IMR-90 (cell line): ENCODE data around the gene FHL2. TPM values are rescaled to one million over a fixed set of nuclear protein-coding genes. Genes with fewer than 3 reads are reported as not detected.
A peak's percentile ranks its signal among the peaks of the same experiment; 100 is the strongest.

Experiments used
- ATAC-seq: fragments of 200-7000 bp; cut with Tn5 transposase; 2 replicates; pipeline ENCODE4 v1.9.1; 2020; ENCODE audit warnings: low read depth, mild to moderate bottlenecking, moderate library complexity
- BruUV-seq: library from RNA; stranded (reverse); fragments of 400-500 nt; replicated peaks from 2 replicates; lab custom pipeline; 2021; lab: Mats Ljungman, UMichigan
- CTCF ChIA-PET: fragments of 300-600 bp; formaldehyde crosslinking; extraction: SDS; loops from one replicate; lab custom pipeline; 2021; ENCODE audit warnings: antibody characterized with exemption; lab: Yijun Ruan, JAX
- POLR2A ChIA-PET: fragments of 300-600 bp; sonication (Branson Sonifier 250); formaldehyde crosslinking; loops from one replicate; lab custom pipeline; 2022; ENCODE audit warnings: antibody characterized with exemption; ENCODE audit not compliant: unreplicated experiment; lab: Charles Lee
- DNase-seq: peaks from one replicate; pipeline ENCODE4 v3.0.0; 2013
- H2AFZ ChIP-seq: replicated peaks from 2 replicates; pipeline ENCODE3; 2013; ENCODE audit warnings: low read length, mild to moderate bottlenecking; ENCODE audit not compliant: poor library complexity
- H2AK5ac ChIP-seq: 2 replicates; pipeline ENCODE4 v1.6.1; 2013; ENCODE audit warnings: low read depth, low read length, inconsistent platforms
- H2AK9ac ChIP-seq: replicated peaks from 2 replicates; pipeline ENCODE3; 2013; ENCODE audit warnings: mild to moderate bottlenecking, low read depth, low read length, moderate library complexity; ENCODE audit not compliant: poor library complexity
- H2BK120ac ChIP-seq: 2 replicates; pipeline ENCODE4 v1.6.1; 2013; ENCODE audit warnings: low read depth, low read length, inconsistent platforms
- H2BK15ac ChIP-seq: 3 replicates; pipeline ENCODE4 v1.6.1; 2013; ENCODE audit warnings: low read depth, low read length, inconsistent platforms
- H2BK20ac ChIP-seq: 2 replicates; pipeline ENCODE4 v1.6.1; 2013; ENCODE audit warnings: low read depth, mild to moderate bottlenecking, inconsistent platforms, low read length, moderate library complexity
- H2BK5ac ChIP-seq: 2 replicates; pipeline ENCODE4 v1.6.1; 2013; ENCODE audit warnings: mild to moderate bottlenecking, low read depth, low read length, inconsistent platforms; ENCODE audit not compliant: poor library complexity, severe bottlenecking
- H3K14ac ChIP-seq: replicated peaks from 2 replicates; pipeline ENCODE4 v1.6.1; 2013; ENCODE audit warnings: low read depth, low read length, inconsistent platforms
- H3K18ac ChIP-seq: 2 replicates; pipeline ENCODE4 v1.6.1; 2013; ENCODE audit warnings: low read depth, low read length, control low read depth
- H3K23ac ChIP-seq: 2 replicates; pipeline ENCODE4 v1.6.1; 2013; ENCODE audit warnings: low read depth, low read length, inconsistent platforms
- H3K27ac ChIP-seq: 2 replicates; pipeline ENCODE4 v1.5.1; 2013; ENCODE audit warnings: mild to moderate bottlenecking, control low read depth, low read length; ENCODE audit not compliant: insufficient read depth
- H3K27me3 ChIP-seq: 2 replicates; pipeline ENCODE4 v1.6.1; 2013; ENCODE audit warnings: low read length; ENCODE audit not compliant: control insufficient read depth, insufficient read depth
- H3K36me3 ChIP-seq: 2 replicates; pipeline ENCODE4 v1.6.1; 2013; ENCODE audit warnings: low read length, mixed read lengths; ENCODE audit not compliant: control insufficient read depth, insufficient read depth
- H3K4ac ChIP-seq: 2 replicates; pipeline ENCODE4 v1.6.1; 2013; ENCODE audit warnings: low read depth, low read length, inconsistent platforms
- H3K4me1 ChIP-seq: 2 replicates; pipeline ENCODE4 v1.6.1; 2013; ENCODE audit warnings: low read length, mixed read lengths; ENCODE audit not compliant: control insufficient read depth, insufficient read depth
- H3K4me2 ChIP-seq: 2 replicates; pipeline ENCODE4 v1.6.1; 2013; ENCODE audit warnings: low read depth, mild to moderate bottlenecking, control low read depth, low read length, moderate library complexity
- H3K4me3 ChIP-seq: 2 replicates; pipeline ENCODE4 v1.5.1; 2013; ENCODE audit warnings: low read depth, mild to moderate bottlenecking, control low read depth, low read length, moderate library complexity; ENCODE audit not compliant: insufficient read depth
- H3K56ac ChIP-seq: 2 replicates; pipeline ENCODE4 v1.6.1; 2013; ENCODE audit warnings: low read length, inconsistent platforms; ENCODE audit not compliant: insufficient read depth; ENCODE audit errors: extremely low read depth
- H3K79me1 ChIP-seq, 2 experiments: 2 replicates each; pipeline ENCODE4 v1.6.1; 2013; ENCODE audit warnings: low read length in 2 of 2, inconsistent platforms in 1 of 2, low read depth in 1 of 2
- H3K9ac ChIP-seq: 2 replicates; pipeline ENCODE4 v1.6.1; 2013; ENCODE audit warnings: low read depth, low read length, control low read depth
- H3K9me1 ChIP-seq: 2 replicates; pipeline ENCODE4 v1.6.1; 2013; ENCODE audit warnings: low read length, inconsistent platforms; ENCODE audit not compliant: insufficient read depth
- H3K9me3 ChIP-seq: 2 replicates; pipeline ENCODE4 v1.6.1; 2013; ENCODE audit warnings: low read length; ENCODE audit not compliant: control insufficient read depth, insufficient read depth
- H4K20me1 ChIP-seq: 2 replicates; pipeline ENCODE4 v1.6.1; 2013; ENCODE audit warnings: low read length, inconsistent platforms; ENCODE audit not compliant: insufficient read depth
- H4K5ac ChIP-seq: 2 replicates; pipeline ENCODE4 v1.6.1; 2013; ENCODE audit warnings: mild to moderate bottlenecking, low read depth, low read length, control low read depth
- H4K8ac ChIP-seq, 2 experiments: 2 replicates each; pipeline ENCODE4 v1.6.1; 2013; ENCODE audit warnings: low read depth in 2 of 2, low read length in 2 of 2, control low read depth in 1 of 2, inconsistent platforms in 1 of 2
- H4K91ac ChIP-seq: 2 replicates; pipeline ENCODE4 v1.6.1; 2013; ENCODE audit warnings: low read depth, low read length, inconsistent platforms; ENCODE audit not compliant: insufficient read depth
- BHLHE40 ChIP-seq: fragments of 150-350 bp; IDR thresholded peaks from 2 replicates; pipeline ENCODE4 v1.6.1; 2016; ENCODE audit warnings: mild to moderate bottlenecking, low read depth, low read length
- CHD1 ChIP-seq: IDR thresholded peaks from 2 replicates; pipeline ENCODE4 v1.6.1; 2012; ENCODE audit warnings: low read depth, low read length, improper control_type of control experiment
- CTCF ChIP-seq: conservative IDR thresholded peaks from 2 replicates; pipeline ENCODE4 v1.5.1; 2012; ENCODE audit warnings: mild to moderate bottlenecking, low read depth, low read length, improper control_type of control experiment
- ELK1 ChIP-seq: fragments of 150-350 bp; IDR thresholded peaks from 2 replicates; pipeline ENCODE4 v1.6.1; 2016; ENCODE audit warnings: low read depth, mild to moderate bottlenecking, low read length, moderate library complexity, borderline replicate concordance
- FOS ChIP-seq: fragments of 150-350 bp; IDR thresholded peaks from 2 replicates; pipeline ENCODE4 v1.6.1; 2016; ENCODE audit warnings: low read depth, low read length
- POLR2A ChIP-seq: IDR thresholded peaks from 2 replicates; pipeline ENCODE4 v1.6.1; 2012; ENCODE audit warnings: mild to moderate bottlenecking, low read depth, low read length
- WGBS, 2 experiments: methylation state at CpG; one replicate each; pipeline versions ENCODE4 v1.1.5 to v1.1.7; 2013; ENCODE audit warnings: missing lambda C conversion rate in 2 of 2; ENCODE audit not compliant: insufficient read length in 1 of 2; ENCODE audit errors: extremely low coverage in 2 of 2; 5-methylcytosine and 5-hydroxymethylcytosine counted together
- dilution Hi-C: fragments of 300-500 bp; cut with HindIII; formaldehyde crosslinking; loops from one replicate; pipeline ENCODE4 v1.14.3; 2018; ENCODE audit warnings: low sequenced_read_pairs; ENCODE audit not compliant: unreplicated experiment
- in situ Hi-C: fragments of 300-500 bp; cut with MboI; formaldehyde crosslinking; loops from 3 replicates; pipeline ENCODE4 v1.14.3; 2019; ENCODE audit warnings: low sequenced_read_pairs, inconsistent platforms, mixed read lengths
- intact Hi-C: fragments of 100-400 bp; cut with micrococcal nuclease; formaldehyde crosslinking; loops from 2 replicates; pipeline ENCODE4 v1.10.0; 2022
- polyA plus RNA-seq, 3 experiments: library from polyadenylated mRNA; depleted of rRNA; stranded (reverse); fragments of >200 nt; gene quantifications; 2 replicates each; pipeline ENCODE4 v1.2.3, GENCODE V29; 2012; ENCODE audit warnings: low replicate concordance in 1 of 3
- total RNA-seq: library from RNA; depleted of rRNA; stranded (reverse); fragments of >200 nt; gene quantifications from 2 replicates; pipeline ENCODE4 v1.2.3, GENCODE V29; 2012

Gene FHL2
- total and polyA plus RNA-seq, 2 of the 4 experiments (the other 2 are of a cell fraction), result 464 to 550 TPM

DNA sequence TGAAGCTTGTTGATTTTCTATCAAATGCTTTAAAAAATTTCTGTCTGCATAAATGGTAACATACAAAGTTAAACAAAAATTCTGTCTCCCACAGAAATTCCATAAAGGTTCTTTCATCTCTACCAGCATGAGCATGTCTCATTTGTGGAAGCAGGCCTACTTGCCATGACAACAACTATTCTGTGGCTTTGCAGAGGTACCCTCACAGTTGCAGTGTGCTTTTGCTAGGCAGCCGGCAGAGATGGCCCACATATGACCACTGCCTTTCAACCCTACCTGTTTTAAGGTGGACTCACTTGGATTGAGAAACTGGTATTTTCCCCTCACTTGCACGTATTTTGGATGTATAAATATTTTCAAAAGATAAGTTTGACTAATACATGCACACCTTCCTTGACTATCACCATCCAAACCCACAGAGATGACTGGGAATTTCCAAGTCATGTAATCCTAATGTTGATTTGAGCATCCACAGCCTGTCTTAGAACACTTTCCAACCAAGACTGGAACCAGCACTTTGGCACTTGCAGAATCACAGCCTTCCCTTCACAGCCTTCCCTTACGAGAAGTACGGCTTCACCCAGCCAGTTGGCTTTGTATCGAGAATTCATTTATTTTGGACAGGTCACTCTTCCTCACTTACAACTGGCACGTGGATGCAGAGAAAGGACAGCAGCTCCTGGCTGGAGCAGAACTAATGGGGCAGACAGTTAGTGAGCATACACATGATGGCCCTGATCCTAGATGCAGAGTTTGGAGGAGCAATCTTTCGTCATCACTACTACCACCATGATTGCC lies 9.3 kb upstream of the FHL2 start:
- peak overlapping the region; percentile 13; the same call in 1 of the 2 replicates for H2BK20ac ChIP-seq
- ChIA-PET POLR2A (no interaction called here), CTCF (no interaction called here)
- no peak overlapping the region for H4K8ac ChIP-seq
- no peak overlapping the region for H3K4me2 ChIP-seq
- no peaks in the 10 kb centered on the region for H3K36me3 ChIP-seq
- no peaks in the 10 kb centered on the region for H3K9me3 ChIP-seq
- H3K27ac ChIP-seq, result no peak overlapping the region
- H2BK15ac ChIP-seq, result peak overlapping the region; percentile 48; the same call in 2 of the 3 replicates
- no peak overlapping the region for H3K4me3 ChIP-seq
- no peak overlapping the region for H3K56ac ChIP-seq
- H3K9ac ChIP-seq, result no peak overlapping the region
- WGBS, 2 experiments, result 100% methylated on average over 2 of the region's 7 CpGs; no CpG with 5 or more reads in 1 of the 2 experiments
- H3K9me1 ChIP-seq, result peaks cover 9% of the 10 kb centered on the region; the same call in 1 of the 2 replicates
- H2BK5ac ChIP-seq, result no peak overlapping the region
- H3K23ac ChIP-seq, result no peak overlapping the region
- no peak overlapping the region for H2BK120ac ChIP-seq
- no peak for TF ChIP-seq CHD1
- no peak for TF ChIP-seq POLR2A
- TF ChIP-seq BHLHE40, result no peak
- no peak for TF ChIP-seq ELK1
- no peak for TF ChIP-seq CTCF
- no peak for TF ChIP-seq FOS
- dilution Hi-C loops (no loop called here), intact Hi-C loops (no loop called here), in situ Hi-C loops (no loop called here)
- no peak overlapping the region for H3K14ac ChIP-seq
- H3K27me3 ChIP-seq, result peaks cover 6% of the 10 kb centered on the region
- peaks cover 30% of the 10 kb centered on the region for H3K4me1 ChIP-seq
- peak overlapping the region; percentile 48 for H3K18ac ChIP-seq
- no peak overlapping the region for H3K4ac ChIP-seq
- peak overlapping the region; percentile 59; the same call in 1 of the 2 replicates for H2AK5ac ChIP-seq
- 0 out of 2 replicates have a peak overlapping the region, but pooled peaks have one; percentile 18 for H4K5ac ChIP-seq
- H4K91ac ChIP-seq, result no peak overlapping the region
- DNase-seq, result no peak
- no peak overlapping the region for H2AFZ ChIP-seq
- no peak for ATAC-seq
- no TSS peak for BruUV-seq
- H4K20me1 ChIP-seq, result no peaks in the 10 kb centered on the region
- H3K79me1 ChIP-seq, result peaks cover 0 to 4% of the 10 kb centered on the region in 2 experiments; a peak in 2 of 4 replicates
- H2AK9ac ChIP-seq, result no peak overlapping the region
